ENCODE results near the gene CACNG4. TPM values are rescaled to one million over a fixed set of nuclear protein-coding genes. Genes with fewer than 3 reads are reported as not detected.

Gene CACNG4
- total RNA-seq, 1 donor = not detected

- no peaks in the 10 kb centered on the region for H3K79me2 ChIP-seq (ENCODE audit: insufficient read depth, low read length)
- no peak overlapping the region for H2AFZ ChIP-seq (ENCODE audit: low read length)
- no peaks in the 10 kb centered on the region for H3K36me3 ChIP-seq (ENCODE audit: insufficient read depth, low read length)
- no peak overlapping the region for H3K4me3 ChIP-seq (ENCODE audit: insufficient read depth, low read length)
- no peak overlapping the region for H3K27ac ChIP-seq (ENCODE audit: low read depth, low read length)
- H3K4me1 ChIP-seq (ENCODE audit: insufficient read depth, low read length) = no peaks in the 10 kb centered on the region
- H3K4me2 ChIP-seq (ENCODE audit: insufficient read depth, low read length) = no peak overlapping the region
- no peaks in the 10 kb centered on the region for H3K9me3 ChIP-seq (ENCODE audit: low read depth, low read length)
- peaks cover 76% of the 10 kb centered on the region for H3K27me3 ChIP-seq (ENCODE audit: insufficient read depth, low read length)
- DNase-seq (ENCODE audit: insufficient read length, low spot score, missing footprints) = peak; percentile 83
- H4K20me1 ChIP-seq (ENCODE audit: insufficient read depth, low read length) = no peaks in the 10 kb centered on the region
- TF ChIP-seq CTCF (IDR thresholded peaks at IDR 0.05; ENCODE audit: extremely low read depth, low read depth, low read length) = no peak
Measured at GRCh38 chr17:66966704-66967418, 2.4 kb downstream of the CACNG4 start.

GRCh38 chr17:66967837-66968543 lies 3.5 kb downstream of the CACNG4 start:
- Histone ChIP-seq H3K79me2 (ENCODE audit: insufficient read depth, low read length) (no peaks in the 10 kb centered on the region), H3K4me2 (ENCODE audit: insufficient read depth, low read length) (no peak overlapping the region), H3K27ac (ENCODE audit: low read depth, low read length) (no peak overlapping the region), H3K4me1 (ENCODE audit: insufficient read depth, low read length) (no peaks in the 10 kb centered on the region), H3K27me3 (ENCODE audit: insufficient read depth, low read length) (peaks cover 74% of the 10 kb centered on the region), H2AFZ (ENCODE audit: low read length) (no peak overlapping the region), H3K36me3 (ENCODE audit: insufficient read depth, low read length) (no peaks in the 10 kb centered on the region), H3K9me3 (ENCODE audit: low read depth, low read length) (no peaks in the 10 kb centered on the region), H4K20me1 (ENCODE audit: insufficient read depth, low read length) (no peaks in the 10 kb centered on the region), H3K4me3 (ENCODE audit: insufficient read depth, low read length) (no peak overlapping the region)
- no peak for TF ChIP-seq CTCF (IDR thresholded peaks at IDR 0.05; ENCODE audit: extremely low read depth, low read depth, low read length)
- peak; percentile 82 for DNase-seq (ENCODE audit: insufficient read length, low spot score, missing footprints)

- H3K27ac ChIP-seq (ENCODE audit: low read depth, low read length) = no peak overlapping the region
- no peaks in the 10 kb centered on the region for H3K9me3 ChIP-seq (ENCODE audit: low read depth, low read length)
- TF ChIP-seq CTCF (IDR thresholded peaks at IDR 0.05; ENCODE audit: extremely low read depth, low read depth, low read length) = no peak
- no peaks in the 10 kb centered on the region for H3K79me2 ChIP-seq (ENCODE audit: insufficient read depth, low read length)
- DNase-seq (ENCODE audit: insufficient read length, low spot score, missing footprints) = peak; percentile 38
- no peak overlapping the region for H3K4me2 ChIP-seq (ENCODE audit: insufficient read depth, low read length)
- no peaks in the 10 kb centered on the region for H3K4me1 ChIP-seq (ENCODE audit: insufficient read depth, low read length)
- no peaks in the 10 kb centered on the region for H4K20me1 ChIP-seq (ENCODE audit: insufficient read depth, low read length)
- H3K27me3 ChIP-seq (ENCODE audit: insufficient read depth, low read length) = peaks cover 68% of the 10 kb centered on the region
- no peaks in the 10 kb centered on the region for H3K36me3 ChIP-seq (ENCODE audit: insufficient read depth, low read length)
- no peak overlapping the region for H3K4me3 ChIP-seq (ENCODE audit: insufficient read depth, low read length)
- no peak overlapping the region for H2AFZ ChIP-seq (ENCODE audit: low read length)
Measured at GRCh38 chr17:66968916-66969315, 4.4 kb downstream of the CACNG4 start.

GRCh38 chr17:66970140-66970539 lies 5.6 kb downstream of the CACNG4 start:
- Histone ChIP-seq H3K4me2 (ENCODE audit: insufficient read depth, low read length) (no peak overlapping the region), H3K9me3 (ENCODE audit: low read depth, low read length) (no peaks in the 10 kb centered on the region), H4K20me1 (ENCODE audit: insufficient read depth, low read length) (no peaks in the 10 kb centered on the region), H3K27me3 (ENCODE audit: insufficient read depth, low read length) (peaks cover 68% of the 10 kb centered on the region), H3K4me1 (ENCODE audit: insufficient read depth, low read length) (no peaks in the 10 kb centered on the region), H3K27ac (ENCODE audit: low read depth, low read length) (no peak overlapping the region), H2AFZ (ENCODE audit: low read length) (no peak overlapping the region), H3K36me3 (ENCODE audit: insufficient read depth, low read length) (no peaks in the 10 kb centered on the region), H3K4me3 (ENCODE audit: insufficient read depth, low read length) (no peak overlapping the region), H3K79me2 (ENCODE audit: insufficient read depth, low read length) (no peaks in the 10 kb centered on the region)
- DNase-seq (ENCODE audit: insufficient read length, low spot score, missing footprints) = no peak
- TF ChIP-seq CTCF (IDR thresholded peaks at IDR 0.05; ENCODE audit: extremely low read depth, low read depth, low read length) = no peak
